Measurements from ENCODE around the gene LRRTM4.
"Not testable (repeated sequence)": the region's sequence is repeated elsewhere in the genome, so short reads cannot be mapped to it uniquely, and the experiment has no call there.

Gene LRRTM4

GRCh38 chr2:77309725-77310124, 212.5 kb downstream of the LRRTM4 start:
- DNase-seq, result no peak

GRCh38 chr2:77301441-77301840, 220.7 kb downstream of the LRRTM4 start:
- DNase-seq, result no peak

GRCh38 chr2:77296791-77297190, 225.4 kb downstream of the LRRTM4 start:
- DNase-seq, result no peak

GRCh38 chr2:77294474-77294873, 227.7 kb downstream of the LRRTM4 start:
- no peak for DNase-seq

GRCh38 chr2:77284353-77284752, 237.8 kb downstream of the LRRTM4 start:
- no peak for DNase-seq

GRCh38 chr2:77271262-77271661, 250.9 kb downstream of the LRRTM4 start:
- no peak for DNase-seq

GRCh38 chr2:77270433-77270832, 251.7 kb downstream of the LRRTM4 start:
- DNase-seq, result no peak

- no peak for DNase-seq
Measured at GRCh38 chr2:77268626-77269025, 253.6 kb downstream of the LRRTM4 start.

GRCh38 chr2:77232909-77233425, 289.2 kb downstream of the LRRTM4 start:
- no peak for DNase-seq

- no peak for DNase-seq
Measured at GRCh38 chr2:77228391-77228790, 293.8 kb downstream of the LRRTM4 start.

GRCh38 chr2:77210725-77211124, 311.5 kb downstream of the LRRTM4 start:
- DNase-seq, result no peak

- no peak for DNase-seq
Measured at GRCh38 chr2:77207331-77207730, 314.8 kb downstream of the LRRTM4 start.

GRCh38 chr2:77201755-77202154, 320.4 kb downstream of the LRRTM4 start:
- DNase-seq, result no peak

- no peak for DNase-seq
Measured at GRCh38 chr2:77199411-77199810, 322.8 kb downstream of the LRRTM4 start.

GRCh38 chr2:77193858-77194448, 328.2 kb downstream of the LRRTM4 start:
- DNase-seq, result no peak

- no peak for DNase-seq
Measured at GRCh38 chr2:77192811-77193289, 329.3 kb downstream of the LRRTM4 start.

GRCh38 chr2:77191665-77192064, 330.5 kb downstream of the LRRTM4 start:
- DNase-seq, result no peak

- DNase-seq, result no peak
Measured at GRCh38 chr2:77190721-77191346, 331.3 kb downstream of the LRRTM4 start.

GRCh38 chr2:77185052-77185451, 337.1 kb downstream of the LRRTM4 start:
- no peak for DNase-seq

- no peak for DNase-seq
Measured at GRCh38 chr2:77179297-77179696, 342.9 kb downstream of the LRRTM4 start.

GRCh38 chr2:77175266-77175780, 346.9 kb downstream of the LRRTM4 start:
- not testable (repeated sequence) for DNase-seq

GRCh38 chr2:77169426-77169825, 352.8 kb downstream of the LRRTM4 start:
- DNase-seq, result no peak

GRCh38 chr2:77164021-77164420, 358.2 kb downstream of the LRRTM4 start:
- DNase-seq, result not testable (repeated sequence)

GRCh38 chr2:77161009-77161408, 361.2 kb downstream of the LRRTM4 start:
- DNase-seq, result no peak

All from activated naive CD4-positive, alpha-beta T cell (primary cell).